Loucy (cell line): Measurements from ENCODE around the gene ETV3L.

Source experiments
- EZH2phosphoT487 ChIP-seq: fragments of 200-600 bp; IDR thresholded peaks from 2 replicates; pipeline ENCODE4 v1.6.1; 2018; ENCODE audit warnings: antibody characterized with exemption, mild to moderate bottlenecking, moderate library complexity, borderline replicate concordance
- TF ChIP-seq, protein P1 (sequence below): fragments of 200-600 bp; sonication (generic); conservative IDR thresholded peaks from 2 replicates; pipeline ENCODE4 v1.5.1; 2014; ENCODE audit warnings: mild to moderate bottlenecking, antibody characterized with exemption, low read length

DNA sequence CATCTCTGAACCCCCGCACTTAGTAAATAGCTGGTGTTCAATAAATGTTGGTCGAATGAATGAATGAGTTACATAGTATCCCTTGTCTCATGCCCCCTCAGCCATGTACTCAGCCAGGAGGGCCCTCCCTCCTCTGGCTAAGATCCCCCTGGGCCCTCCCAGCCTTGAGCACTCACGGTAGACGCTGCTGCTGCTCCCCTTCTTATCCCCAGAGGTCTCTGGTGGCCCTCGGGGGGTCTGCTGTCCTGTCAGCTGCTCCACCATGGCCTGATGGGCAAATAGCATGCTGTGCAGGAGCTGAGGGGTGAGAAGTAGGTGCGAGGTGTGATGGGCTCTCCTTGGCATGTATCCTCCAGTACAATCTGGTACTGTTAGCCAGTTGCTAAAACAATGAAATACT is 1.9 kb downstream of the ETV3L start:
- TF ChIP-seq, protein P1, sequence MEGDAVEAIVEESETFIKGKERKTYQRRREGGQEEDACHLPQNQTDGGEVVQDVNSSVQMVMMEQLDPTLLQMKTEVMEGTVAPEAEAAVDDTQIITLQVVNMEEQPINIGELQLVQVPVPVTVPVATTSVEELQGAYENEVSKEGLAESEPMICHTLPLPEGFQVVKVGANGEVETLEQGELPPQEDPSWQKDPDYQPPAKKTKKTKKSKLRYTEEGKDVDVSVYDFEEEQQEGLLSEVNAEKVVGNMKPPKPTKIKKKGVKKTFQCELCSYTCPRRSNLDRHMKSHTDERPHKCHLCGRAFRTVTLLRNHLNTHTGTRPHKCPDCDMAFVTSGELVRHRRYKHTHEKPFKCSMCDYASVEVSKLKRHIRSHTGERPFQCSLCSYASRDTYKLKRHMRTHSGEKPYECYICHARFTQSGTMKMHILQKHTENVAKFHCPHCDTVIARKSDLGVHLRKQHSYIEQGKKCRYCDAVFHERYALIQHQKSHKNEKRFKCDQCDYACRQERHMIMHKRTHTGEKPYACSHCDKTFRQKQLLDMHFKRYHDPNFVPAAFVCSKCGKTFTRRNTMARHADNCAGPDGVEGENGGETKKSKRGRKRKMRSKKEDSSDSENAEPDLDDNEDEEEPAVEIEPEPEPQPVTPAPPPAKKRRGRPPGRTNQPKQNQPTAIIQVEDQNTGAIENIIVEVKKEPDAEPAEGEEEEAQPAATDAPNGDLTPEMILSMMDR = no peak
- TF ChIP-seq EZH2phosphoT487 = no peak
